HepG2 (cell line): ENCODE measurements around the gene SLC25A23.

Source experiments
- ATF6 ChIP-seq: sonication (generic); formaldehyde crosslinking; conservative IDR thresholded peaks from 2 replicates; pipeline ENCODE4 v1.4.0; 2020; ENCODE audit warnings: missing genetic modification reagents
- GPN1 ChIP-seq: sonication (generic); formaldehyde crosslinking; IDR thresholded peaks from 2 replicates; pipeline ENCODE4 v1.5.1; 2020; ENCODE audit warnings: missing genetic modification reagents, borderline replicate concordance
- KLF9 ChIP-seq: IDR thresholded peaks from 2 replicates; pipeline ENCODE4 v1.6.1; 2016; ENCODE audit warnings: low read depth
- NFYB ChIP-seq: sonication (generic); formaldehyde crosslinking; IDR thresholded peaks from 2 replicates; pipeline ENCODE4 v1.4.0; 2020; ENCODE audit warnings: missing genetic modification reagents
- POLR2AphosphoS5 ChIP-seq: IDR thresholded peaks from 2 replicates; pipeline ENCODE4 v1.6.1; 2012; ENCODE audit warnings: low read depth, low read length
- PTBP1 ChIP-seq: fragments of 200-400 bp; formaldehyde crosslinking; IDR thresholded peaks from 2 replicates; pipeline ENCODE4 v1.6.1; 2018; ENCODE audit warnings: low read length, low read depth; ENCODE audit not compliant: poor library complexity, severe bottlenecking
- TAF1 ChIP-seq: sonication (generic); formaldehyde crosslinking; IDR thresholded peaks from 2 replicates; pipeline ENCODE4 v1.4.0; 2020; ENCODE audit warnings: missing genetic modification reagents
- ZNF549 ChIP-seq: sonication (generic); formaldehyde crosslinking; IDR thresholded peaks from 2 replicates; pipeline ENCODE4 v1.5.0; 2020; ENCODE audit warnings: missing genetic modification reagents
- ZNF766 ChIP-seq: sonication (generic); formaldehyde crosslinking; IDR thresholded peaks from 2 replicates; pipeline ENCODE4 v1.5.0; 2020; ENCODE audit warnings: missing genetic modification reagents, borderline replicate concordance
- TF ChIP-seq, protein P1 (sequence below): sonication (generic); formaldehyde crosslinking; IDR thresholded peaks from 2 replicates; pipeline ENCODE4 v1.5.0; 2020; ENCODE audit warnings: mild to moderate bottlenecking, missing genetic modification reagents, moderate library complexity

DNA sequence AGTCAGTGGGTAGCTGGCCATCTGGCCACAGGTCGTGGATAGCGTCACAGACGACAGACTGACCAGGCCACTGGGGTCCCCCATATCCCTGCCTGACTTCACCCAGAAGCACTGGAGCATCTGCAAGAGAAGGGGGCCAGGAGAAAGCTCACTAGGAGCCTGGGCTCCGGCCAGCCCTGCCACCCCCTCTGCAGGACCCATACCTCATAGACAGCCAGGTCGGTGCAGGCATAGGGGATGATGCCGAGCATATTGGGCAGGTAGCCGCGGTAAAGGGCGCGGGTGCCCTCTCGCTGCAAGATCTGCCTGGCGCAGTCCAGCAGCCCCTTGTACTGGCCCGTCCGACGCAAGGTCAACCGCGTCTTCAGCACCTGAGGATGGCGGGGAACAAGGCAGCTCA is 32.5 kb downstream of the SLC25A23 start:
- TF ChIP-seq ATF6 (no peak), ZNF549 (CRISPR knock-in tag) (no peak), POLR2AphosphoS5 (no peak), NFYB (CRISPR knock-in tag) (no peak), ZNF766 (CRISPR knock-in tag) (no peak), GPN1 (CRISPR knock-in tag) (no peak), PTBP1 (no peak), KLF9 (CRISPR knock-in tag) (no peak), TAF1 (CRISPR knock-in tag) (no peak)
- TF ChIP-seq, protein P1, sequence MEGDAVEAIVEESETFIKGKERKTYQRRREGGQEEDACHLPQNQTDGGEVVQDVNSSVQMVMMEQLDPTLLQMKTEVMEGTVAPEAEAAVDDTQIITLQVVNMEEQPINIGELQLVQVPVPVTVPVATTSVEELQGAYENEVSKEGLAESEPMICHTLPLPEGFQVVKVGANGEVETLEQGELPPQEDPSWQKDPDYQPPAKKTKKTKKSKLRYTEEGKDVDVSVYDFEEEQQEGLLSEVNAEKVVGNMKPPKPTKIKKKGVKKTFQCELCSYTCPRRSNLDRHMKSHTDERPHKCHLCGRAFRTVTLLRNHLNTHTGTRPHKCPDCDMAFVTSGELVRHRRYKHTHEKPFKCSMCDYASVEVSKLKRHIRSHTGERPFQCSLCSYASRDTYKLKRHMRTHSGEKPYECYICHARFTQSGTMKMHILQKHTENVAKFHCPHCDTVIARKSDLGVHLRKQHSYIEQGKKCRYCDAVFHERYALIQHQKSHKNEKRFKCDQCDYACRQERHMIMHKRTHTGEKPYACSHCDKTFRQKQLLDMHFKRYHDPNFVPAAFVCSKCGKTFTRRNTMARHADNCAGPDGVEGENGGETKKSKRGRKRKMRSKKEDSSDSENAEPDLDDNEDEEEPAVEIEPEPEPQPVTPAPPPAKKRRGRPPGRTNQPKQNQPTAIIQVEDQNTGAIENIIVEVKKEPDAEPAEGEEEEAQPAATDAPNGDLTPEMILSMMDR (CRISPR knock-in tag) = no peak
